ENCODE data around the gene NAXD.

The NAXD gene

DNA sequence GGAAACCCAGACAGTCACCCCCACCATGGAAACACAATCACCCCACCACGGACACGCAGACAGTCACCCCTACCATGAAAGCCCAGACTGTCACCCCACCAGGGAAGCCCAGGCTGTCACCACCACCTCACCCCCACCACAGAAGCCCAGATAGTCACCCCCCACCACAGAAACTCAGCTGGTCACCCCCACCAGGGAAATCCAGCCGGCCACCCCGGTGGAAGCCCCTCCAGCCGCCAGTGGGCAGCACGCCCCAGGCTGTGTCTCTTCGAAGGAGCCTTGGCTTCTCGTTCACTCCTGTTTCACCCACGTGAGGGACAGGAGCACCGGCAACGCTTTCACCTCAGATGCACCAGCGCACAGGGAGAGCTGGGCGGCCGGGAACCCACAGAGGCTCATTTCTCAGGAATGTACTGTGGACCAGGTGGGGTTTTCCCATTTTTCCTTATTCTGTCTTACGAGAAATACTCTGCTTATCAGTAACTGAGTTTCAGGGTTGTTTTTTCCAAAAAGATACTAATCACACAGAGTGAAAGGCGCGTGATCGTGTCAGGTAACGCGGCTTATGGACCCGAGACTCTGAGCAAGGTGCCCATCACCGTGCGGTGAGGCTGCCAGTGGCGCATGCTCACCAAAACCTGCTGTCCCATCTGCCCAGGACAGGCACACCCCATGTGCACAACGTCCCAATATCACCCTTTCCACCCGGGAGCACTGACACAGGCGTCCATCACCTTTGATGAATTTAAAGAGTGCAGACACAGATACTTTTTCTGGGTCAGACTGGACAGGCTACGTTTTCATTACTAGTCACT lies 62.6 kb downstream of the NAXD start:
- Histone ChIP-seq H3K9ac (peak overlapping the region in 1 of 11 experiments; percentile 32; a peak in 1 of 22 replicates), H3K4me1 (peaks cover 28 to 48% (median 38%) of the 10 kb centered on the region in 10 experiments), H3K4me3 (no peak overlapping the region), H3K4me2 (peak overlapping the region; percentile 35 to 96 (median 86); a peak in 20 of 22 replicates), H3K36me3 (peaks cover 31 to 55% (median 44%) of the 10 kb centered on the region in 11 experiments), H3K27me3 (no peaks in the 10 kb centered on the region), H3K27ac (peak overlapping the region in 5 of 11 experiments; percentile 17 to 87 (median 49); a peak in 7 of 22 replicates), H3K9me3 (replicated peaks in 1 of 11) (peaks cover 5 to 8% (median 7%) of the 10 kb centered on the region in 11 experiments; a peak in 15 of 22 replicates), H4K20me1 (peaks cover 0 to 52% (median 33%) of the 10 kb centered on the region in 11 experiments; a peak in 17 of 22 replicates)
- TF ChIP-seq Cebpa-rat (IDR thresholded peaks at IDR 0.05), result no peak

DNA sequence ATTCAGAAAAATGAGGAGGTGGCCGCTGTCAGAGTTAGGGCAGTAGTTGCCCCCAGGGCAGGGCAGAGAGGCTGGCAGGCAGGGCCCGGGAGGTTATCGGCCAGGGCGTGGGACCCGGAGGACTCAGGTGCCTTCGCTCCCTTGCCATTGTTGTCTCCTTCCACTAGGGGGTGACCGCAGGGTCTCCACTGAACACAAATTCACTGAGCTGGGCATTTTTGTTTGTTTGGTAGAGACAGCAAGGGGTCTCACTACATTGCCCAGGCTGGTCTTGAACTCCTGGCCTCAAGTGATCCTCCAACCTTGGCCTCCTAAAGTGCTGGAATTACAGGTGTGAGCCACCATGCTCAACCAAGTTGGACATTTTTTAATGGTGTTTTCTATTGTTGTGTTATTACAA lies 65.5 kb downstream of the NAXD start:
- Histone ChIP-seq H4K20me1 (peaks cover 0 to 53% (median 34%) of the 10 kb centered on the region in 11 experiments; a peak in 17 of 22 replicates), H3K27ac (peak overlapping the region in 1 of 11 experiments; percentile 36; a peak in 1 of 22 replicates), H3K4me2 (peak overlapping the region in 7 of 11 experiments; percentile 10 to 43 (median 17); a peak in 7 of 22 replicates), H3K27me3 (no peaks in the 10 kb centered on the region), H3K4me3 (no peak overlapping the region), H3K9me3 (replicated peaks in 1 of 11) (no peaks in the 10 kb centered on the region), H3K4me1 (peaks cover 24 to 44% (median 34%) of the 10 kb centered on the region in 10 experiments), H3K9ac (no peak overlapping the region), H3K36me3 (peaks cover 54 to 77% (median 61%) of the 10 kb centered on the region in 11 experiments)
- no peak for TF ChIP-seq Cebpa-rat (IDR thresholded peaks at IDR 0.05)

DNA sequence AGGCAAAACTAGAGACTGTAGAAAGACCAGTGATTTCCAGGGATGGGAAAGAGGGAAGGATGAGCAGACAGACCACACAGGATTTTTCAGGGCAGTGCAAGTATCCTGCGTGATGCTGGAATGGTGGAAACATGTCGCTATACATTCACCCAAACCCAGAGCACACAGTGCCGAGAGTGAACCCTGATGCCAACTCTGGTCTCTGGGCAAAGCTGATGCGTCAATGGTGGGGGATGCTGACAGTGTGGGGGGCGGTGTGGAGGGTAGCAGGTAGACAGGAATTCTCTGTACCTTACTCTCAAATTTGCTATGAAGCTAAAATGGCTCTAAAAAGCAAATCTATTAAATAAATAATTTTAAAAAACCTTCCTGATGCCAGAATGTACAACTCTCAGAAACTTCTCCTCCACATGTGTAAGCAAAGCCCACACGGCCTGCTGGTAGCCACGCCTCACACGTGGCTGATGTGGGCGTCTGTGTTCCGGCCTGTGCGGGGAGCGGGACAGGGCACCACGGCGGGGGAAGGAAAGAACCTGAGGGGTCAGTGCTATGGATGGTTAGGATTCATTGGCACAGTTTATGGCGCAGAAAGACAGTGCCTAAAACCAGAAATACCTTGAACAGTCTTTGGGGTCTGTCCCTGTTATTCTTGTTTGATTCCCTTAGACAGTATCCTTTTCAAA lies 66.7 kb downstream of the NAXD start:
- H4K20me1 ChIP-seq, result peaks cover 0 to 47% (median 22%) of the 10 kb centered on the region in 11 experiments; a peak in 17 of 22 replicates
- no peak overlapping the region for H3K4me3 ChIP-seq
- no peak overlapping the region for H3K9ac ChIP-seq

DNA sequence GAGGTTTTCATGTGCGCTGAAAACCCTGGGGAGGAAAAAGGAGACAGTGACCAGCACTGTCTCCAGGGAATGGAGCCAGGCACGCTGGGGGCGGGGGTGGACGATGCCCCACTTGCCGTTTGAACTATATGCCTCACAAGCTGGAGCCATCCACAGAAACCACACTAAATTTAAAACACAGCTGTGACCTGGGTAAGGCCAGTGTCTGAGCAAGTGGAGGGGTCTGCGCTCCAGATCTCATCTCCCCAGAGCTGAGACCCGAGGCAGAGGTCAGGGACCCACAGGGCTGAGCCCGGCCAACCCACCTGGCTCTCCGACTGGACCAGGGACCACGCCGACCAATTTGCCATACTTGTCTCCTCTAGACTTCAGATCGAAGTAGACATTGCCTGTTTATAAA lies 67.4 kb downstream of the NAXD start:
- Histone ChIP-seq H4K20me1 (peaks cover 0 to 42% (median 19%) of the 10 kb centered on the region in 11 experiments; a peak in 14 of 22 replicates), H3K27me3 (no peaks in the 10 kb centered on the region), H3K9me3 (replicated peaks in 1 of 11) (no peaks in the 10 kb centered on the region), H3K27ac (no peak overlapping the region), H3K4me1 (peaks cover 6 to 25% (median 15%) of the 10 kb centered on the region in 10 experiments), H3K4me2 (no peak overlapping the region), H3K4me3 (no peak overlapping the region), H3K9ac (no peak overlapping the region; a peak in 1 of 22 replicates), H3K36me3 (peaks cover 73 to 96% (median 80%) of the 10 kb centered on the region in 11 experiments)
- no peak for TF ChIP-seq Cebpa-rat (IDR thresholded peaks at IDR 0.05)

More for the DNA sequence above, 66.7 kb downstream of the NAXD start:
- no peak for TF ChIP-seq Cebpa-rat (IDR thresholded peaks at IDR 0.05)
- H3K27me3 ChIP-seq, result no peaks in the 10 kb centered on the region
- H3K36me3 ChIP-seq, result peaks cover 66 to 88% (median 73%) of the 10 kb centered on the region in 11 experiments
- H3K4me2 ChIP-seq, result no peak overlapping the region
- no peaks in the 10 kb centered on the region for H3K9me3 ChIP-seq (replicated peaks in 1 of 11)
- H3K27ac ChIP-seq, result no peak overlapping the region
- peaks cover 13 to 32% (median 22%) of the 10 kb centered on the region in 10 experiments for H3K4me1 ChIP-seq

DNA sequence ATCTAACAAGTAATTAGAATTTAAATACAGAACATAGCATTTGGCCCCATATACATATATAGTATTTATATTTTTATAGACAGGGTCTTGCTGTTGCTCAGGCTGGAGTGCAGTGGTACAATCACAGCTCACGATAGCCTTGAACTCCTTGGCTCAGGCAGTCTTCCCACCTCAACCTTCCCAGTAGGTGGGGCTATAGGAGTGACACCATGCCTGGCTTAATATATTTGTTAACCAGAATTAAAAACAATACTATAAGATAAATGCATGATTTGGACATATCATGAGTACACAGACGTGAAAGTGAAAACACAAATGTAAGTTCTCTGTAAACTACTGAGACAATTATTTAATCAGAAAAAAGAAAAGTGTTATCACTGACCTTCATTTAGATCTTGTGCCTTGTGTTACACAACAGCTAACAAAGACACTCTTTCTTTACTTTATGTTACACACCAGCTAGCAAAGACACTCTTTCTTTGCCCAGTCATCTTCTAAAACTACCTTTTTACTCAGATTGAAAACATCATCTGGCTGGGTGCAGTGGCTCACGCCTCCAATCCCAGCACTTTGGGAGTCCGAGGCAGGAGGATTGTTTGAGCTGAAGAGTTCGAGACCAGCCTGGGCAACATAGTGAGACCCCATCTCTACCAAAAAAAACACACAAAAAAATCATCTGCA lies 68.0 kb downstream of the NAXD start:
- Histone ChIP-seq H3K4me1 (peaks cover 0 to 19% (median 12%) of the 10 kb centered on the region in 10 experiments; a peak in 14 of 20 replicates), H3K4me3 (no peak overlapping the region), H4K20me1 (peaks cover 0 to 42% (median 13%) of the 10 kb centered on the region in 11 experiments; a peak in 14 of 22 replicates), H3K27ac (no peak overlapping the region), H3K36me3 (peaks cover 73 to 97% (median 83%) of the 10 kb centered on the region in 11 experiments), H3K27me3 (no peaks in the 10 kb centered on the region), H3K4me2 (no peak overlapping the region), H3K9me3 (replicated peaks in 1 of 11) (no peaks in the 10 kb centered on the region), H3K9ac (no peak overlapping the region)
- no peak for TF ChIP-seq Cebpa-rat (IDR thresholded peaks at IDR 0.05)

DNA sequence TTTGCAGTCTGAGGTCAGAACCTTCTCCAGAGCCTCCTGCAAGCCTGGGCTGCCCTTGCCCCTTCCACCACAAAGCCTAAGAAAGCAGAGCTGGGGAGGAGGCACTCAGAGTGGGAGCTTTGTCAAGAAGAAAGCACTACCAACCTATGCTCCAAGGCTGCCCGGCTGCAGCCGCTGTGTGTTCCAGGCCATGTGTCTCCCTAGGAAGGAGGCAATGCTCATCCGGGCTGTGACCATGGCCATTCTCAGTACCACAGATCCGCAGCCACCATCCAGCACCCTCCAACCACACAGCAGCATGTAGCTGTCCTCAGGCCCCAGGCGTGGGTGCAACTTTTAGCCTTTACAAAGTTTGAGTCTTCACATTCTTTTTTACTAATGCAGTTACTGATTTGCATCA lies 68.6 kb downstream of the NAXD start:
- H3K4me2 ChIP-seq, result no peak overlapping the region
- H3K27ac ChIP-seq, result no peak overlapping the region
- H3K9me3 ChIP-seq (replicated peaks in 1 of 11), result no peaks in the 10 kb centered on the region
- peaks cover 74 to 97% (median 81%) of the 10 kb centered on the region in 11 experiments for H3K36me3 ChIP-seq
- H3K27me3 ChIP-seq, result no peaks in the 10 kb centered on the region
- H3K4me1 ChIP-seq, result peaks cover 0 to 15% (median 9%) of the 10 kb centered on the region in 10 experiments; a peak in 12 of 20 replicates
- TF ChIP-seq Cebpa-rat (IDR thresholded peaks at IDR 0.05), result no peak
- H3K4me3 ChIP-seq, result no peak overlapping the region
- no peak overlapping the region for H3K9ac ChIP-seq
- H4K20me1 ChIP-seq, result peaks cover 0 to 41% (median 12%) of the 10 kb centered on the region in 11 experiments; a peak in 12 of 22 replicates

DNA sequence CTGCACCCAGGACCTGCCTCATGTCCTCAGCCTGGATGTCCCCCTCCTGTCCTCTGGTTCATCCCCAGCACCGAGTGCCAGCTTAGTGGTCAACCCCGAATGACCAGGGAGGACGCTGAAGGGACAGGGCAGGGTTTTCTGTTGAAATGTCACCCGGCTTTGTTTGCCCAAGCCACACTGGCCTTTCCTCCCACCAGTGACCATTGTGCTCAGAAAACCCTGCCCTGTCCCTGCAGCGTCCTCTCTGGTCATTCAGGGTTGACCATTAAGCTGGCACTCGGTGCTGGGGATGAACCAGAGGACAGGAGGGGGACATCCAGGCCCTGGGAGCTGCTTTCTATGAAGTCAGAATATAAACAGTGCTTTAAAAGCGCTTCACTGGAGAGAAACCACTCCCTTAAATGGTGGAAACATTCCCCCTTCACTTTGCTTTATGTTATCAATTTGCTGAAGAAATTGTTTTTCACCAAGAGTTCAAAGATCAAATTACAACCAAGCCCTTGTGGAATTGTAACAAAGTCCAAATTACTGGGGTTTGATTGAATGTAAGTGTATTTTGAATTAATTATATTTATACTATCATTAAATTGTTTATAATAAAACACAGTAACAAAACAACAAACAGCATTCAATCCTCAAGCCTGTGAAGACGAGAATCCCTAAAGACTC lies 69.2 kb downstream of the NAXD start:
- Histone ChIP-seq H3K9ac (no peak overlapping the region), H3K27me3 (no peaks in the 10 kb centered on the region), H4K20me1 (peaks cover 0 to 43% (median 12%) of the 10 kb centered on the region in 11 experiments; a peak in 11 of 22 replicates), H3K36me3 (peaks cover 76 to 98% (median 84%) of the 10 kb centered on the region in 11 experiments), H3K4me3 (no peak overlapping the region), H3K9me3 (replicated peaks in 1 of 11) (no peaks in the 10 kb centered on the region), H3K4me1 (peaks cover 0 to 15% (median 9%) of the 10 kb centered on the region in 10 experiments; a peak in 12 of 20 replicates), H3K27ac (no peak overlapping the region), H3K4me2 (no peak overlapping the region)
- no peak for TF ChIP-seq Cebpa-rat (IDR thresholded peaks at IDR 0.05)

All from BLaER1 treated with 17β-estradiol and CSF1 and Interleukin-3, amounts not matched to agents 10 nM and 100 nM (cell line).